GM21529 (cell line): ENCODE results near the gene FAM20C.
"Not testable (repeated sequence)": the region's sequence is repeated elsewhere in the genome, so short reads cannot be mapped to it uniquely, and the experiment has no call there.

Source experiments
- ATAC-seq: cut with Tn5 transposase; IDR thresholded peaks from one replicate; pipeline ENCODE4 v1.9.1; 2021; ENCODE audit not compliant: unreplicated experiment

FAM20C gene

DNA sequence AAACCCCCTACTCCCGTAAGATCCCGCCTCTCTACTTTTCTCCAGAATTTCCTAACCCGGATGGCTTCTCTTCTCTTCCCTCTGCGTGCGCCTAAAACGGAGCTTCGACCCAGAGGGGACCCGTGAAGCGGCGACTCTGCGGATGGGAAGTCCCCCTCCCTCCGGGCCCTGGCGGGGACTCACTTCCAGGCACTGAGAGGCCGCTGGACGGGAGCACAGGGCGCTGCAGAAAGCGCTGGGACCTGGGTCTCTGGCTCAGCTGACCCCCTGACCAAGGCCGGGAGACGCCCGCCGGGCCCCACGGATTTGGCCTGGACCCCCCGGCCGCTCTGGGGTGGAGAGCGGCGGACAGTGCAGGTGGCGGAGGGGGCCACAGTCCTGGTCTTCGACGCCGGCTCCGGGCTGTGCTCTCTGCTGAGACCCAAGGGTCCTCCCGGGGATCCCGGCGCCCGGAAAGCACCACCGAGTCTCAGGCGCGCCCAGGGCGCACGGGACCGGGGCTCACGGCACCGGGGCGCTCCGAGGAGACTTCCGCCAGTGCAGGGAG, 96.9 kb downstream of the FAM20C start:
- ATAC-seq: no peak

DNA sequence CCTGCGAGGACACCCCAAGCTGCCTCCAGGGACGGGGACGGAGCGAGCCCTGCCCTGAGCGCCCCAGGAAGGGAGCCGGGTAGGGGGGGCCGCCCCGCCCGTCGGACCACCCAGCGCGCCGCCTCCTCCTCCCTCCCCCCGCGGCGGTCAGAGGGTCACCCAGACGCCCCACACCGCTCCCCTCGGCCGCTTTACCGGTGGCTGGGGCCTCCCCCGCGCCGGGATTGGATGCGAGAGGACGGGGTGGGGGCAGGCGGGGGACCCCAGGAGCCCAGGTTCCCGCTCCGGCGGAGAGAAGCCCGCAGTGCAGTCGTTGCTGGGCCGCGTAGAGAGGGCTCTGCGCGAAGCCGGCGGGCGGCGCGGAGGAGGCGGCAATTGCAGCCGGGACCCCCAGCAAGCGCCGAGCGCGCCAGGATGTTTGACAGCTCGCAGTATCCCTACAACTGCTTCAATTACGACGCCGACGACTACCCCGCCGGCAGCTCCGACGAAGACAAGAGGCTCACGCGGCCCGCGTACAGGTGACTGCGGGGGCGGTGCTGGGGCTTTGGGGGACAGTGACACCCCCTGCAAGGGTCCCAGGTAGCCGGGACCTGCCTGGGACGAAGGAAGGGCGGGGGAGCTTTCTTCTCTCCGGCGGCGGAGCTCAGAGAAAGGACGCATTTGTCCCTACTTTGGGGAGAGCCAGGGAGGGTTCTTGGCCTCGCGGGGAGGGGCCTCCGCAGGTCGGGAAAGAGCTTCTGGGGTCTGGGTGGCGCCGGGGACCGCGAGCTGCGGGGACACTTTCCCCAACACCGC, 97.6 kb downstream of the FAM20C start, which contains the start of gene FOXL3:
Gene FOXL3, plus strand, starts transcription at position 415 of the 798 bp plus-strand sequence. Its CDS starts 0 bp downstream, at position 415.
- no peak for ATAC-seq

DNA sequence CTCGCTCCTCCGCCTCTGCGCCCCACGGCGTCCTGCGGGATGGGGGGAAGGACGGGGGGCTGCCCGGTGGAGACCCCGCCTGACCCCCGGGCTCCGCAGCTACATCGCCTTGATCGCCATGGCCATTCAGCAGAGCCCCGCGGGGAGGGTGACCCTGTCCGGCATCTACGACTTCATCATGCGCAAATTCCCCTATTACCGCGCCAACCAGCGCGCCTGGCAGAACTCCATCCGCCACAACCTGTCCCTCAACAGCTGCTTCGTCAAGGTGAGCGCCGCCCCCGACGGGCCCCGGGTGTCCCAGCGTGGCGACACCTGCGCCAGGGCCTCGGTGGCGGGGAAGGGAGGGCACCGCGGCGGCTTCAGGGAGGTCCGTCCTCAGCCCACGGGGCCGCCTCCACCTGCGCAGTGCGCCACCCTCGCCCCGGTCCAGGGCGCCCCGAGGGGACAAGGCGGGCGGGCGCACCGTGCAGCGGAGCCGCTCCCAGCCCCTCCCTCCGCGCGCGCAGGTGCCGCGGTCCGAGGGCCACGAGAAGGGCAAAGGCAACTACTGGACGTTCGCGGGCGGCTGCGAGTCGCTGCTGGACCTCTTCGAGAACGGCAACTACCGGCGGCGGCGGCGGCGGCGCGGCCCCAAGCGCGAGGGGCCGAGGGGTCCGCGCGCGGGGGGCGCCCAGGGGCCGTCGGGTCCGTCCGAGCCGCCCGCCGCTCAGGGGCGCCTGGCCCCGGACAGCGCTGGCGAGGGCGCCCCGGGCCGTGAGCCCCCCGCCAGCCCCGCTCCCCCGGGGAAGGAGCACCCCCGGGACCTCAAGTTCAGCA, 98.4 kb downstream of the FAM20C start:
- no peak for ATAC-seq

DNA sequence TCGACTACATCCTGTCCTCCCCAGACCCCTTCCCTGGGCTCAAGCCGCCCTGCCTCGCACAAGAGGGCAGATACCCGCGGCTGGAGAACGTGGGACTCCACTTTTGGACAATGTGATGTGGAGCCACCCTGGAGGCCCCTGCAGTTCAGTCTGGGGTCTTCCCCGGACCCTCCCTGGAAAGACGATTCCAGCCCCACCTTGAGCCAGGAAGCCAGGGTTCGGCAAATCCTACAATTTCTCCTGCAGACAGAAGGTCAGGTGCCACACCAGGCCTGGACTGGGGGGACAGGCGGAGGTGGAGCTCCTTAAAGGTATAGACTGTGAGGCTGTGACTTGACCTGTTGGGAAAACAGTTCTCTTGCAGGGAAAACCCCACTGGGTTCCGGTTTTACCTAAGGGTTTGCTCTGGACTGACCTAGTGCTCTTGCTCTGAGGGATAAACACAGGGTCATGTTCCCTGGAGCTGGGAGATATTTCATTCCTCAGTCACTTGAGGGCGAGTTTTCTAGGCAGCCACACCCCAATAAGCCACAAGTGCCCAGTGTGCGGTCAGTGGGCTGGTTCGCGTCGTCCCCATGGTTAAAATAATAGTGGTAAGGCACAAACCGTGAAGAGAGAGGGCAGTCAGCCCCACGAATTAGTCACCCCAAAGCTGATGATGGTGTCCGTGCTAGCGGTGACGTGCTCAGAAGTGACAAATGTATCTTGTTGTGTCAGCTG, 99.2 kb downstream of the FAM20C start:
- no peak for ATAC-seq

DNA sequence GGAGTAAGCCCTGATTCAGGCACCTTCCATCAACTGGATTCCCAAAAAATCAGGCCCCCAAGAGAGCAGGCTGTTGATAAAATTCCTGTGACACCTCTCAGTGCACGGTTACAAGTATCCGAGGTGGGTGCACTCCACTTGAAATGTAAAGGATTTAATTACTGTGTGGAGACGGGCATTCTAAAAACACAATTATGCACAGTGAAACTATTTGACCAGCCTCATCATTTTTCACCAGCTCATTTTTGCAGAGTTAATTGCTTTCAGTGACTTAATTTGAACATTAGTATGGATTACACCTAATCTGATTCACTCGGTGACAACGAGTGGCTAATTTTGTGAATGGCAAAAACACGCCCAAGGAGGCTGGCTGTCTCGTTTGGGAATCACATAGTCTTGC, 99.9 kb downstream of the FAM20C start:
- ATAC-seq: no peak

DNA sequence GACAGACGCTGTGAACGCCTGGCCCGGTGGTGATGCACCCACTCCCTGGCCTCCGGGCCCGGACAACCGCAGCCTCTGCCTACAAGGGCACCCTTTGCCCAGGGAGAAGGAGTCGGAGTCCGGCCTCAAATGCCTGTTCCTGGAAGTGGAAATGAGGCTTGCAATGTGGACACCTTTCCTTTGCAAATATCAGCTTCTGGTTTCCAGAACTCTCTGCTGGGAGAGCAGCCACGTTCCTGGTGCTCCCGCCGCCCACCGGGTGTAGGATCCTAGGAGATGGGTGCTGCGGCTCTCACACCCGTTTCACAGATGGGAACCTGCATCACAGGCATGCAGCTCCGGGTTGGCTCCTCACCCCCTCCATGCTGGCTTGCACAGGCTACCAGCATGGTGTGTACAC, 100.5 kb downstream of the FAM20C start:
- ATAC-seq: no peak

DNA sequence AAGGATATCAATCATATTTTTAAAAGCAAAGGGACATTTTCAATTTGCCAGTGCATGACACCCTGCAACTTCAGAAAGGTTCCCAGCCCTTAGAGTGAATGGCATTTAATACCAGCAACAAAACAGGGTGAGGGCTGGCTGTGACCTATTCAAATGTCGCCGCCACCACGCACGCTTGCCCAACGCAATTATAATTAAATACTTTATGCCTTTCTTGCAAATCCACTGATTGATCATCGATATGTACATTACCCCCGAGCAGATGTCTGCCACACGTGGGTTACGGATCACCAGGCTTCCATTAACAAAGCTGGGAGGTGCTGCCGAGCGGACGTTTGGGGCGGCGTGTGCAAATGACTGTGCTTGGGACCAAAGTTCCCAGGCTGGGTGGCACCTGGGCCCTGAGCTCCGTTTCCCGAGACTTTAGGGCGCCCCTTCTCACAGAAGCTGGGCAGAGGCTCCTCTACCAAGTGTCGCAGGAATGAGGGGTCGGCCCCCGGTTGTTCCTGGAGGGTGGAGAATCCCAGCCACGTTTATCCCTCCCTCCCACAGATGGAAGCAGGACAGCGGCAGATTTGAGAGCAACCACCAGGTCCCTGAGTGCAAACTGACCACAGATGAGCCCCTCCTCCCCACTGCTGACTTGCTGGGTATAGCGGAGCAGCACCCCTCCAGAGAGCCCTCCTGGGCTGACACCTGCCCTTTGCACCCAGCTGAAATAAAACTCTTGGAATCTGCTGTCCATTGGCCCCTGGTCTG, 101.5 kb downstream of the FAM20C start:
- ATAC-seq: no peak

DNA sequence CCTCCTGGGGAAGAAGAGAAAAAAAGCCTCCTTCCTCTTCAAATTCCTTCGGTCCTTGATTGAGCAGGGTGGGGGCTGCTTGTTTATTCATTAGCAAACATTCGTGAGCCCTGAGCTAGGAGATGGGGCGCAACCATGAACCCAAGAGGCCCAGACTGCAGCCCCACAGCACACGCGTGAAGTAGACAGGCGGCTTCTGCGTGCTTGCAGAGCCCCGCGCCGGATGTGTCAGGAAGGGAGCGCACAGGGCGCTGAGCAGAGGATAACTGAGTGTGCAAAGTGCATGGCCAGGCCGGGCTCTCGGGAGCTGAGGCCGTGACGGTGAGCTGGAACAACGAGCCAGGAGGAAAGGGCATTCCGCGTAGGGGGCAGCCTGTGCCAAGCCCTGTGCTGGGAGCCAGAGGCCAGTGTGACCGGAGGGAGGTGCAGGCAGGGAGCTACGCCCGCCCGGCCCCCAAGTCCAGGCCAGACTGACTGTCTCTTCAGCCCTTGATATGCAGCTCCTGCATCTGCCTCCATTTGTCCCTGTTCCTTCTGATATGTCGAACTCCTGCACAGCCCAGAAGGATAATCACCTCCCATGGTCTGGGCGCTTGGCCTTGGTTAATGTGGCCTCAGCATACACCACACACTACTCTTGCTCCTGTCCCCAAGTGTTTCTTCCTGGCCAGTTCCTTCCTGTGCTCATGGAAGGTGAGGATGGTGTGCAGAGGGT, 102.2 kb downstream of the FAM20C start:
- ATAC-seq: no peak

DNA sequence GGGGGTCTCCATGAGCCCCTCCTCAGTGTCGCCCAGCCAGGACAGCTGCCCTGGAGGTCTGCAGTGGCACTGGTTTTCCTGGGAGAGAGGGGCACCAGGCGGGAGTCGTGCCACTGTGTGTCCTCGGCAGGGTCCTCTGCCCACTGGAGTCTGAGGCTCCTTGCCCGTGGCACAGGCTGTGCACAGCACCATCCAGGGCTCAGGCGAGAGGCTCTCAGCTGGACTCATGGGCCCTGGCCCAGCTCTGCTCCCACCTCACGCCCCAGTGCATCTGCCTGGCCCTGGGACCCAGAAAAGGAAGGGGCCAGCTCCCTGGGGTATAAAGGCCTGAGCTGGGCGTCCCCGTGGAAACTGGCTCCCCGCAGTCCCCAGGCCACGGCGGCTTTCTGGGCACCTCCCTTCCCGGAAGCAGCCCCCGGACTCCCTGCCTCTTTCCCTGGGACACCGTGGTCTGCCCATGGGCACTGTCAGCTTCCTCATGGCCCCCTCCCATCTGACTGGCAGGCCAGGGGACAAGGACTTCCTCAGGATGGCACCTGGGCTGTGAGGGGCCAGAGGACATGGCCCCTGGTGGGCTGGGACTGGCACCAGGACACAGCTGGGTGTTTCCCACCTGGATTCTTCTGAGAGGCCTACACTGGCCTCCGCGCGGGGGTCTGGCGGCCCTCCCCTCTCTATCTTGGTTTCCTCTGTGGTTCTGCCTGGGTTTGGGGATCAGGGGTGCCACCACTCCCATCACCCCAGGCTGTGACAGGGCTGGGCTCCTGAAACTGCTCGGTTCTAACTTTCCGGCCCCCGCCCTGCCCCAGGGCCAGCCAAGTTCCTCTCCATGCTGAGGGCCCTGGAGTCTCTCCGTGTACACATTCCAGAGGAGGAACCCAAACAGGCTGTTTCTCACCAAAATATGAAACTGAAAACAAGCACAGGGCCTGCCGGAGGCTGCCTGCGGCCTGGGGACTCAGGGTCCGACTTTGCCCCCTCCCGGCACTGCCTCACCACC, 103.1 kb downstream of the FAM20C start:
- no peak for ATAC-seq

DNA sequence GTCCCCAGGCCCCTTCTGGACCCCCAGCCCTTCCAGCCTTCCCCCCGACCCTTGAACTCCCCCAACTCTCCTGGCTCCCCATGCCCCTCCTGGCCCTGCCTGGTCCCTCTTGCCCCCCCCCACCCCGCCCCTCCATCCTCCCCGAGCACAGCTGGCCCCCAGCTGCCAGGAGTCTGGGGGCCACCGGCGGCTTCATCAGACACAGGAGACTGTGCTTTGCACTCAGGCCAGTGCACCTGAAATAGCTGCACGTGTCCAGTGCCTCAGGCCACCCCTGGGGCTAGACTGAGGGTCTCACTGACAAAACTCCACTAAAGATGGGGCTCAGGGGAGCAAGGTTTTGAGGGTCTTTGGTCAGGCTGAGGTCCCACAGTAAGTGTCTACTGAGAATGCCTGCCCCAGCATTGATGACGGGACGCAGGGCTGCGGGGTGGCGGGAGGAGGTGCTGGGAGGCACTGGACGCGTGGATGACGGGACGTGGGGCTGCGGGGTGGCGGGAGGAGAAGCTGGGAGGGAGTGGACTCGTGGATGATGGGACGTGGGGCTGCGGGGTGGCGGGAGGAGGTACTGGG, 104.1 kb downstream of the FAM20C start:
- no peak for ATAC-seq

DNA sequence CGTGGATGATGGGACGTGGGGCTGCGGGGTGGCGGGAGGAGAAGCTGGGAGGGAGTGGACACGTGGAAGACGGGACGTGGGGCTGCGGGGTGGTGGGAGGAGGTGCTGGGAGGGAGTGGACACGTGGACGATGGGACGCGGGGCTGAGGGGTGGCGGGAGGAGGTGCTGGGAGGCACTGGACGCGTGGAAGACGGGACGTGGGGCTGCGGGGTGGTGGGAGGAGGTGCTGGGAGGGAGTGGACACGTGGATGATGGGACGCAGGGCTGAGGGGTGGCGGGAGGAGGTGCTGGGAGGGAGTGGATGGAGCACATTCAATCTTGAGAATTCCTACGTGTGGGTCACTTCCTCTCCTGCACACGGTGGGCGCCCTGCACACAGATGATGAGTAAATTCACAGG, 104.8 kb downstream of the FAM20C start:
- ATAC-seq: not testable (repeated sequence)

DNA sequence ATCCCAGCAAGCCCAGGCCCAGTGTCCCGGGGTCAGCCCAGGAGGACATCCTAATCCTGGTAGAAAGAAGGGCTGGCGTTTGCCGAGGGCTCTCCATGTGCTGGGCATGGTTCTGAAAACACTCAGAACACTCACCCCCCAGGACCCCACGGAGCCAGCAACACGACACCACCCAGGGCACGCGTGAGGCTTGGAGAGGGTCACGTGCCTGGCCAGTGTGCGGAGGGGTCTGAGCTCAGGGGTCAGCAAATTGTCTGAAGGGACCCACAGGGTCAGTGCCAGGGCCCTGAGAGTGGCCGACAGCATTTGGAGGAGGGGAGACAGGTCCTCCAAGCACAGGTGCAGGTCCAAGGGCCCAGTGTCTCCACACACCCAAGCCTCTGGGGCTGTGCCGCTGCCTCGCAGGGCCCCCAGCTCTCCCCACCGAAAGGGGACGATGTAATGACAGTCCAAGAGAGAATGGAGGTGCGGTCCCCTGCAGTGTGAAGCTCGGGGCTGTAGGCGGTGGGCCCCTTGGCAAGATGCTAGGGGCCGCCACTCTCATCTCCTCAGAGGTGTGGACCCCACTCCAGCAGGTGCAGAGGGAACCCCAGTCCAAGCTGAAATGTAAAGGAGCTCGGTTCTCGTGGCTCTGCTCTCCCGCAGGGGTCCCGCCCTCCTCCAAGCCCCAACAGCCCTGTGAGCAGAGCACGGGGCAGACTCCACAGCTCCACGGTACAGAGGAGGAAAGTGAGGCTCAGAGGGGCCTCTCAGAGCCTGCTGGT, 105.4 kb downstream of the FAM20C start:
- no peak for ATAC-seq

DNA sequence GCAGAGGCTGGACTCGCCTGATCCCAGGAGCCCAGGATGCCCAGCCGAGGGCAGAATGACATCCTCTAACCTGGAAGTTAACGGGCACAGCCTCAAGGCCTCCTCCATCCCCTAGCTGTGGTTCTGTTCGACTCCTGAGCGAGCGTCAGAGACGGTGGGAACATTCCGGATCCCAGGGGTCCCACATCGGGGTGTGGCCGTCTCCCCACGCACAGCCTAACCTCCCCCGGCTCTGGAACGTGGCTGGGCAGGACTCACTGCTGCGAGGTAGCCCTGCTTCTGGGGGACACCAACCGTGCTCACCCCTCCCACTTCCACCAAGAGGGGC, 106.0 kb downstream of the FAM20C start:
- no peak for ATAC-seq

DNA sequence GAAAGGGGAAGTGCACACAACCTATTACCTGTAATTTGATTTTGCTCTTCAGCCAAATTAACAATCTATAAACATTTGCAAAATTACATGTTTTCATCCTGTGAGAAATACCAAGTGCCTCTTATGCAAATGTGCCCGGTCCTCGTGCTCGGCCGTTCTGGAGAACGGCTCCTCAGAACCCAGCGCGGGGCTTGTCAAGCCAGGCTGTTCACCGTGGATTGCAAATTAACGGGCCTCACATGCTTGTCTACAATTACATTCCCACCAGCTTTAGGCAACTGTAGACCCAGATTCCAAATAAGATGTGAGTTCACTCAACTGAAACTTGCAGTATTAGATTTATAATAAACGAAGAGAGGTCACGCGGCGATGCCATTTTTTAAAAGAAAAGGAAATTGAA, 106.4 kb downstream of the FAM20C start:
- ATAC-seq: no peak

DNA sequence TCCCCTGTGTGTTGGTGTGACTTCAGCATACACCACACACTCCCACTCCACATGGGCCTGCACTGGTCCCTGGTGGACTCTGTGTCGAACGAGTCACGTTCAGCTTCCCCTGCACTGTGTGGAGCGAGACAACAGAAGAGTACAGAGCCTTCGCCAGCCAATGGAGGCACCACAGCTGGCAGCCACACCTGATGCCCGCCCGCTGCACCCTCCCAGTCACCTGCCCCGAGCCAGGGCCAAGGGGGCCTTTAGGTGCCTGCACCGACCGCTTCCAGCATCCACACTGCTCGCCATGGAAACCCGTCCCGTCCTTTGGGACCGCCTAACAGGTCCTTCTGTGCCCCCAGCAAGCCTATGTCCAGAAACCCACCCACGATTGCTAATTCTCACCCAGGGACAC, 106.8 kb downstream of the FAM20C start:
- no peak for ATAC-seq

DNA sequence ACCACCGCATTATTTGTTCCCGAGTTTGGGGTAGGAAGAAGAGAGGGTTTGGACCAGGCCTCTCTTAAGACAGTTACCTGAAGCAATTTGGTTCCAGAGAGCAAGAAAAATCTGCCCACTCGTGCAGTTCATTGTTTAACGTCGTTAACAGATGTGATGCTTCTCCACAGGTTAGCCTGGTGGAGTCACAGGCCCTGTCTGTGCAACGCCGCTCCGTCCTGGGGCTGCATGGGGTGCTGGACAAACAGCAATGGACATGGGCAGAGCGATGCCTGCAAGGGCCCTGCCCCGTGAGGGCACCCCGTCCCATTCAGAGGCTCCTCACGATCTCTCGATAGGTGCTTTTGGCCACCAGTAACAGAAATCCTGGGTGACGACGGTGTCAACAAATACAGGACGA, 107.3 kb downstream of the FAM20C start:
- ATAC-seq: no peak

DNA sequence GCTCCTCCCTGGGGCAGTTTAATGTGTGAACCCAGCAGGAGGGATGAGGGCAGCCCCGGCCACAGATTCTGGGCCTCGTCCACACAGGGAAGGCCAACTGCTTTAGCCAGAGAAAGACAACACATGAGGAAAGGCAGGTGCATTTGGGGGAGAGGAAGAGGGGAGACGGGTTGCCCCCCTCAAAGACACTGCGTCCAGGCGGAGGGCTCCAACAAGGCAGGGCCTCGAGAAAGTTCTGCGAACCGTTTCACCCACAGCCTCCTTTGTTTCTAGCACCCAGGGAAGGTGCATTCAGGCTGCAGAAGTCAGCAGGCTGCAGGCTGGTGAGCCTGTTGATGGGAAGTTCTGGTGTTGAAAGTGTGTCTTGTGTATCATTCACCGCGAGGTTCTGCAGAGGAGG, 107.7 kb downstream of the FAM20C start:
- ATAC-seq: no peak
